HG03066 (cell line): ENCODE data around the gene SLC6A9.

Experiments
- ATAC-seq: cut with Tn5 transposase; IDR thresholded peaks from one replicate; pipeline ENCODE4 v1.9.1; 2021; ENCODE audit warnings: low read depth; ENCODE audit not compliant: unreplicated experiment

Gene SLC6A9

DNA sequence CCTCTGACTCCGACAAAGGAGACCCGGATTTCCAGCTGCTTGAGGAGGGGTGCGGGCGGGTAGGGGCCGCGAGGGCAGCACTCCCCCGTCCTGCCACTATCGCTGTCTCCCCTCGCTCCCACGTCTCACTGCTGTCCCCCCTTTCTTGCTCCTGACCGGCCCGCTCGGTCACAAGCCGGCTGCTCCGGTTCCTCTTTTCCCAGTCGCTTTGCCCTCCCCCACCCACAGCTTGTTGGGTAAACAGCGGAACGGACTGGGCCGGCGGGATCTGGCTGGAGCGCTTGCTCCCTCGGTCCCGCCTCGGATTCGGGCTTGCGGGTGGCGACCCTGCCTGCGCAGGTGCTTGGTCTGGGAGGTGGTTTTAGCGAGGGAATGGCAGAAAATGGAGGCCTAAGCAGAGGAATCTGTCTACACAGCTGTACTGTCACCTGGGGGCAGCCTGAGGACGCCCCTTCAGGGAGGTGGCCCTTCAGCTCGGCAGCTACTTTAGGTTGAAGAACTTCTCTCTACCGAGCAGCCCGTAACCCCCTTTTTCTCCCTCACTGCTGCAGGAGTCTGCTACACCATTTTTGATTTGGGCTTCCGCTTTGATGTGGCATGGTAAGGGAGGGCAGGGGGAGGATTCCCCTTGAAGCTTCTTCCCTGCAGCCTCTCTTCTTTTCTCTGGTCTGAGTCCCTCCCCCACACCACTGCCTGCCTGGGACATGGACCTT lies 55.9 kb downstream of the SLC6A9 start:
- no peak for ATAC-seq

DNA sequence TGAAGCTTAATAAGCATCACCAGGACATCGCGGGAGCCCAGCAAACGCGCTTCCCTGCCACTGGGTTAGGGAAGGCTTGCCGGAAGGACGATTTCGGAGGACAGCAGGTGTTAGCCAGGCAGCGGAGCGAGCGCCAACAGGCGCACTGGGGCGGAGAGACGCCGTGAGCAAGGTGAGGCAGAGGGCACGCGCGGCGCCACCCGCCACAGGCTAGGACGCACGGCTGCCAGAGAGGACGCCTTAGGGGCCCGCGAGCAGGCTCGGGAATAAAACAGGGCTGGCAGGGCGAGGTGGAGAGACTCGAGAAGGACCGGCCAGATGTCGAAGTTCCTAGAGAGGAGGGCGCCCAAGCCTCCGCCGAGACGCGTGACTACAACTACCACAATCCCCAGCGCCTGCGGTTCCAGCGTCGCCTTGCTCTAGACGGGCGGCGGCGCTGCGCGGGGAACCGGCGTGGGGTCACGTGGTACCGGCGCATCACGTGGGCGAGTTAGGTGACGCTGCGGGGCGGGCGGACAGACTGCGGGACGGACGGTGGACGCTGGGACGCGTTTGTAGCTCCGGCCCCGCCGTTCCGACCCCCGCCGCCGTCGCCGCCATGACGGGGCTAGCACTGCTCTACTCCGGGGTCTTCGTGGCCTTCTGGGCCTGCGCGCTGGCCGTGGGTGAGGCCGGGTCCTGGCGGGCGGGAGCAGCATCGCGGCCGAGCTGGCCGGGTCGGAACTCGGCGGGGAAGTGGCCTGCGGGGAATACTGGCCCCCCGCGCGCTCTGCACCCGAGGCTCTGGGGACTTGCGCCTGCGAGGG lies 56.6 kb downstream of the SLC6A9 start, which contains the start of gene ATP6V0B:
ATP6V0B (plus strand) TSS at position 518 of the 806 bp plus-strand sequence; CDS start at position 599, 81 bp downstream.
- ATAC-seq = peak; percentile 63

DNA sequence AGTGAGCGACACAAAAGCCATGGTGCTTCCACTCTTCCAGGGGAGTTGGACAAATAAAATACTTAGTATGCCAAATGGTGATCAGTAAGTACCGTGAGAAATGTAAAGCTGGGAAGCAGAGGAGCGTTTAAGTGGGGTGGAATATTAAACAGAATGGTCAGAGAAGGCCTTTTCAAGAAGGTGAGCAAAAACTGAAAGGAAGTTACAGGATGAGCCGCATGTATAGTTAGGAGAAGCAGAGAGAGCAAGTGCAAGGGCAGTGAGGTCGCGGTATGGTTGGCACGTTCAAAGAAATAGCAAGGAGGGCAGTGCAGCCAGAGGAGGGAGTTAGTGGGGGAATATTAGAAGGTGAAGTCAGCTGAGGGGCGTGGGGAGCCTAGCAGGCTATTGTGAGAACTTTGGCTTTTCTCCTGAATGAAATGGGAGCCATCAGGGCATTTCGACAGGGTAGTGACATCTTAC lies 57.2 kb downstream of the SLC6A9 start:
- no peak for ATAC-seq

DNA sequence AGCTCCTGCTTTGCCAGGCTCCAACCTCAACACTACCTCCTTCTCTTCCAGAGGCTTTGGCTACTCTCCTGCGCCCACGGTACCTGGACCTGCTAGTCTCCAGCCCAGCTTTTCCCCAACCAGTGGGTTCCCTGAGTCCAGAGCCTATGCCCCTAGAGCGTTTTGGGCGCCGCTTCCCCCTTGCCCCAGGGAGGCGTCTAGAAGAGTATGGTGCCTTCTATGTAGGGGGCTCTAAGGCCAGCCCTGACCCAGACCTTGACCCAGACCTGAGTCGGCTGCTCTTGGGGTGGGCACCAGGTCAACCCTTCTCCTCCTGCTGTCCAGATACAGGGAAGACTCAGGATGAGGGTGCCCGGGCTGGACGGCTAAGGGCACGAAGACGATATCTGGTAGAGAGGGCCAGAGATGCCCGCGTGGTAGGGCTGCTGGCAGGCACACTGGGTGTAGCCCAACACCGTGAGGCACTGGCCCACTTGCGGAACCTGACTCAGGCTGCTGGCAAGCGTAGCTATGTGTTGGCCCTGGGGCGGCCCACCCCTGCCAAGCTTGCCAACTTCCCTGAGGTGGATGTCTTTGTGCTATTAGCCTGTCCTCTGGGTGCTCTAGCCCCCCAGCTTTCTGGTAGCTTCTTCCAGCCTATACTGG lies 59.8 kb downstream of the SLC6A9 start:
- no peak for ATAC-seq

DNA sequence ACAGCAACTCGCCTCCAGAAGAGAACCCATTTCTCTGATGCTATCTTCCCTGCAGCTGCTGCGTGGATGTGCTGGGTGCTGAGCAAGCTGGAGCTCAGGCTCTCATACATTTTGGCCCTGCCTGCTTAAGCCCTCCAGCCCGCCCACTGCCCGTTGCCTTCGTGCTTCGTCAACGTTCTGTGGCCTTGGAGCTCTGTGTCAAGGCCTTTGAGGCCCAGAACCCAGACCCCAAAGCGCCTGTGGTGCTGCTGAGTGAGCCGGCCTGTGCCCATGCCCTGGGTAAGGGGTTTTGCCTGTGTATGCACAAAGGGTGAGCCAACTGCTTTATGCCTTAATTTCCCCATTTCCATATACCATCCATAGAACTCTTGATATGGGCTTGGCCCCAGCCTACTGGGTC lies 60.4 kb downstream of the SLC6A9 start:
- ATAC-seq = no peak

DNA sequence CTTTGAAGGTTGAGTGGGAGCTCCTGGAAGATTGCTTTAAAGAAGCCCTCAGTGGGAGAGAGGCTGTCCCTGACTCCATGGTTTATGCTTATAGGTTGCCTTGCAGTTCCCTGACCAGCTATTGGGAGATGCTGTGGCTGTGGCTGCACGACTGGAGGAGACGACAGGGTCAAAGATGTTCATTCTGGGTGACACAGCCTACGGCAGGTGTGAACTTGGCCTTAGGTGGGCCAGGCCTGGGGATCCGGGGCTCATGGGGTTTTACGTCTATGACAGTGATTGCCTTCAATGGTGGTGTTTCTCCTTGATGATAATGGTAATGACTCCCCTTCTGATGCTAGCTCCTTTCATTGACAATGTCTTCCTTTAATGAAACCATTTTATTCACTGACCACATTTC lies 60.8 kb downstream of the SLC6A9 start:
- ATAC-seq = no peak

DNA sequence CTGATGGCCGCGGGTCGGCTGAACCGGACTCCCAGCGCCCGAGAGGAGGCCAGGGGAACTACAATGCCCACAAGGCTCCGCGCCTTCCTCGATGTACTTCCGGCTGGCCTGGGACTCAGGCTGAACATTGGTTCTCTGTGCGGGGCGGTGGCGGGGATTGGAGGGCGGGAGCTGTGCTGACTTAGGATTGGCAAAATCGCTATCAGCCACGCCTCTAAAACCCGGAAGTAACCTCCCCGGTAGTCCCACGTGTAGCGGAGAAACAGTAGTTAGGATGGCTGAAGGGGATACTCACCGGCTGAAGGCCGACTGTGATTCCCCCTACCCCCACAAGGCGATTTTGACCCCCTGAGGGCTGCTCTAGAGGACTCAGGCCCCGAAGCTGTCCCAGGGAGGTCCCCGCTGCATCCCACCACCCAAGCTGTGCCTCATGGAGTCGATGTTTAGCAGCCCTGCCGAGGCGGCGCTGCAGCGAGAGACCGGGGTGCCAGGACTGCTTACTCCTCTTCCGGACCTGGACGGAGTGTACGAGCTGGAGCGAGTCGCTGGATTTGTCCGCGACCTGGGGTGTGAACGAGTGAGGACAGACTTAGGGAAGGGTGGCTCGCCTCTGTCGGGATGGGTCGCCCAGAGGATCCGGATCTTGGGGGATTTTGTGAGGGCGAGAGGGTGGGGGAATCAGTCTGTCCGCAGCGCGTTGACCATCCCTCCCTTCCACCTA lies 61.4 kb downstream of the SLC6A9 start, which contains the start of gene DPH2:
DPH2 (plus strand) TSS at position 265 of the 721 bp plus-strand sequence; CDS start at position 431, 166 bp downstream.
- peak; percentile 88 for ATAC-seq

DNA sequence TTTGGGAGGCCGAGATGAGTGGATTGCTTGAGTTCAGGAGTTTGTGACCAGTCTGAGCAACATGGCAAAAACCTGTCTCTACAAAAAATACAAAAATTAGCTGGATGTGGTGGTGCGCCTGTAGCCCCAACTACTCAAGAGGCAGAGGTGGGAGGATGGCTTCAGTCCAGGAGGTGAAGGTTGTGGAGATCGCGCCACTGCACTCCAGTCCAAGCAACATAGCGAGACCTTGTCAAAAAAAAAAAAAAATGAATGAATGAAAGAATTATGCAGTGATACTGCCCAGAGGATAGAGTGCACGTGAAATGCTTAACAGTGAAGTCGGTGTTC lies 61.9 kb downstream of the SLC6A9 start:
- ATAC-seq = no peak

DNA sequence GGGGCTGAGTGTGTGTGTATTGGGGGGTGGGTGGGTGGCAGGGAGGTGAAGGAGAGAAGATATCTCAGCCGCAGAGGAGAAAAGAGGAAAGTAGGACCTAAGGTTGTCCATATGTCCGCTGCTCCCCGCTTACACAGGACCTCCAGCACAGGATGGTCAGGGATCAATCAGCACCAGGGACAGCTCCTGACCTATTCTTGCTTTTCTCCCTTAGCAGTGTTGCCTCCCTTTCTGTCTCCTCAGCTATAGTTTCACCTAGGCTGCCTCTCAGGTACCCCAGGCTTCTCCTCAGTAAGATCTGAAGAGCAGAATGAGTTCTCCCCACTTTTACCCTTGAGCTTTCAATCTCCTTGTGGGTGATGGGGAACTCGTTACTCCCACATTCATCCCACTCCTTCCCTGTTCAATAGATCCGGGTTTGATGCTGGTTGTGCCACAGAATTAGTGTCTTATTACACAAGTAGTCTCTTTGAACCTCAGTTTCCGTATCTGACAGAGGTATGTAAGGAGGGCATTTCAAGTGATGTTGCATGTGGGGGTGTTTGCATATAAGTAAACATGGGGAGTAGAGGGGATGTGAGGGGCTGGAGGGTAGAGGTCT lies 62.8 kb downstream of the SLC6A9 start:
- no peak for ATAC-seq

DNA sequence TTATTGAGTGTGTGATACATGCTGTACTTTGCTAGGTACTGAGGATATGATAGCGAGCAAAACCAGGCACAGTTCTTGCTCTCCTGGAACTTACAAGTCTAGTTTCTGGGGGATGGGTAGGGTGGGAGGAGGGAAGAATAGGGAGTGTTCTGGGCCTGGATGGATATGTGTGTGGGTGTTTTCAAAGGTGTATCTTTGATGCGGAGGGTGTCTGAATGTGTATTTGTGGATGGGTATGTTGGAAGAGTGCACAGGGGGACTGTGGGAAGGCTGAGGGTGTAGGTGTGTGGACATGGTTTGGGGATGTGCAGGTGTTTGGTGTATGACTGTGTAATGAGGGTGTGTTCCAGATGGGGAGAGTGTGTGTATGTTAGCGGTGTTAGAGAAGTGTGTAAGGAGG lies 65.9 kb downstream of the SLC6A9 start:
- ATAC-seq = no peak

DNA sequence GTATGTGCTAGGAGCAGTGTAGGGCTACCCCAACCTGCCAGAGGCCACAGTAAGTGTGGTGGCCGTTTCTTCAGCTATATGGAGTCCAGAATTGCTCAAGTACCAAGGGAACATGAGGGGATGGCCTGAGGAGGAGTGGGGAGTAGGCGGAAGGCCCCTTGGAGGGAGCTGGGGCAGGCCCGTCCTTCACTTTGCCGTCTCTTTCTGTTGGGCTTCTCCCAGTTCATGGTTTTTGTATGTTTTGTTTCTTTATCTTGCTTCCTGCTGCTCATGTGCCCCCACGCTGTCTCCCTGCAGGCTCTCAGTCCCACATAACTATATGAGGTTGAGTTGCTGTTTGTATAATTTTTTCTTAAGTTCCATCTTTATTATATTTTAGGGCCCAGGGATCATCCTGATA lies 67.4 kb downstream of the SLC6A9 start:
- no peak for ATAC-seq

DNA sequence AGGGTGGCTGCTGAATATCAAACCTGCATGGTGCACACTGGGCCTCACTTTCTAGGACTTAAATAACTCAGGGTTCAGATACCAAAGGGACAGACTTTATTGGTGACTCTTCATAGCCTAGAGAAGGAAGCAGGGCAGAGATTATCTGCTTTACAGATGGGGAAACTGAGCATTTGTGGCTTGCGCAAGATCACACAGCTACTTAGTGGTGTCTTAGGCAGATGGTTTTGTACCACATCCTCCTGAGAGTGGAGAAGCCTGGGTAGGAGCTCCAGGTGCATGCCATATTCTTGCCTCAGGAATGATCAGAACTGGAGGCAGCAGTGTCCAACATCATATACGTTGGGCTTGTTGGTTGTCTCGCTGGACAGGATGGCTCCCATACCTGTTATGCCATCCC lies 68.3 kb downstream of the SLC6A9 start:
- ATAC-seq = no peak

DNA sequence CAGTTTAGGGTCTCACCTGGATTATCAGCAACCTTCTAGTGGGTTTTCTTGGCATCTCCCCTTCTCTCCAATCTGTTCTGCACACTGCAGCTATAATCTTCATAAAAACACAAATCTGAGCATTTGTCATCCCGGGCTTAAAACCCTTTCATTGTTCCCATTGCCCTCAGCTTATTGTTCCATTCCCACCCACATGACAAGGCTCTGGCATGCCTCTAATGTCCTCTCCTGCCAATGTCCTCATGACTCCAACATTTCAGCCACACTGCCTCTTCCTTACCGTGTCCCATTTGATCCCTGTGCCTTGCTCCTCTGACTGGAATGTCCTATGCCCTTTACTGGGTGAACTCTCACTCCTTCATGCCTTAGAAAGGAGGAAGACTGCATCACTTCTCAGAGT lies 68.9 kb downstream of the SLC6A9 start:
- no peak for ATAC-seq

DNA sequence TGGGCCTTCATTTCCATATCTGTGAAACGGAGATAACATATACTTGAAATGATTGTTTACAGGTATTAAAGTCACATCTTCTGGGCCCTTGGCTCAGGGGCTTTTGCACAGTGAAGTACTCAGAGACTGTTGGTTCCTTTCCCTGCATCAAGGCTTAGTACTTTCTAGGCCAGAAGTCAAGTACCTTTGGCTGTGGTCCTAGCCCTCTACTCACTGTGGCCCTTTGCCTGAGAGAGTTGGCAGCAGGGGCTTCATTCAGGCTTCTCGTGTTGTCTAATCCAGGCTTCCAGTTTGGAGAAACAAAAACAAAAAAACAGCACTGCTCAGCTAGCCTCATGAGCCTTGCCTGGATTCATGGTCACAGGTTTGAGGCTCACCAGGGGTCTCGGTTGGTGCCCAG lies 69.6 kb downstream of the SLC6A9 start:
- no peak for ATAC-seq

DNA sequence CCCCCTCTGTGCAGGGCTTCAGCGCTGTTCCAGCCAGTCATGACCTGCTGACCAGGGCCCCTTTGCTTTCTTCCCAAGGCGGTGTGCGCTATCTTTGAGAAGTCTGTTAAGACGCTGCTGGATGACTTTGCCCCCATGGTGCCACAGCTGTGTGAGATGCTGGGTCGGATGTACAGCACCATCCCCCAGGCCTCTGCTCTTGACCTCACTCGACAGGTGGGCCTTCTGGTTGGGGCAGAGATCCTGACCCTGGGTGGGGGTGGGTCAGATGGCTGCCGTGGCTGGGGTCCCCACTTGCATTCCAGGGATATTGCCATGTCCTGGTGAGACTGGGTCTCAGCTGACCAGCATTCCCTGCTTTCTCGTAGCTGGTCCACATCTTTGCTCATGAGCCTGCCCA lies 70.5 kb downstream of the SLC6A9 start:
- no peak for ATAC-seq

DNA sequence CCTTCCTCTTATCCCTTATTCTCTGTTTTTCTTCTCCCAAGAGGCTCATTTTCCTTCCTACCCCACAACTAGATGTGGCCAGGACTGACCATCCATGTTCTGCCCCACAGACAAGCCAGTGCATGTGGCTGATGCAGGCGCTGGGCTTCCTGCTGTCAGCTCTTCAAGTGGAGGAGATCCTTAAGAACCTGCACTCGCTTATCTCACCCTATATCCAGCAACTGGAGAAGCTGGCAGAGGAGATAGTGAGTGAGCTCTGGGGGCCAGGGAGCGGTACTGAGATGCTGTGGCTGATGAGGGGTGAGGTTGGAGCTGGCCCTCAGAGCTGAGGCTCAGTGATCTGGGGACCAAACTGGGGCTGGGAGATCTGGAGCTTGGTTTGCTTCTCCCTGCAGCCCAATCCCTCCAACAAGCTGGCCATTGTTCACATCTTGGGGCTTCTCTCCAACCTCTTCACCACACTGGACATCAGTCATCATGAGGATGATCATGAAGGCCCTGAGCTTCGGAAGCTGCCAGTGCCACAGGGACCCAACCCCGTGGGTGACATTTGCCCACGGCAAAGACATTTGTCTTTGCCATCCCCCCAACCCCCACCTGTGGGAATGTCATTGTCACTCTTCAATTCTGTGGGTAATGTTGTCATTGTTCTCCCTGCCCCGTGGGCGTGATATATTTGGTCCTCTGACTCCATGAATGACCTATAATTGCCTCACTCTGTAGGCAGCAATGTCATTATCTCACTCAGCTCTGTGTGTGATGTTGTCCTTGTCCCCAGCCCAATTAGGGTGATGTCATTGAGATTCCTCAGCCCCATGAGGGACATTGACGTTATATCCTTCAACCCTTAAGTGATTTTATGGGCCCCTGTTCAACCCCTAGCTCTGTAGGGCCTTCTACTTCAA lies 72.7 kb downstream of the SLC6A9 start:
- no peak for ATAC-seq

DNA sequence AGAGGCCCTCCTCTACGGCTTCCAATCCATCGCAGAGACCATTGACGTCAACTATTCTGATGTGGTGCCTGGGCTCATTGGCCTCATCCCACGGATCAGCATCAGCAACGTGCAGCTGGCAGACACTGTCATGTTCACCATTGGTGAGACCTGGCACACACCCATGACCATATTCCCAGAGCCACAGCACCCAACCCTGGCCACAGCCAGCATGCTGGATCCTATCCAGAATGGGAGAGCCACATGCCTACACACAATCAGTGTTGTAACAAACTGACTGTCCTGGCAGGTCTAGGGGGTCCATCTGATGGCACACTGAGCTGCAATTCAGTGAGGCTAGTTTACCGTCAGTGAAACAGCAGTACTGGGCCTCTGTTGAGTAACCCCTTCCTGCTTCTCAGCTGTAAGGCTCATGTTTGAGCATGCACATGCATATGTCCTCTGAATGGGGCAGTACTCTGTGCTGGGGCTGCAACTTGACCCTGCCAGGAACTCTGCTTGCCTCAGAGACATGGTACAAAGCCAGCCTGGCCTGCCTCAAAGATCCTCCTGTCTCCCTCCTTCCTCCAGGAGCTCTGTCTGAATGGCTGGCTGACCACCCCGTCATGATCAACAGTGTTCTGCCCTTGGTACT lies 73.7 kb downstream of the SLC6A9 start:
- no peak for ATAC-seq

DNA sequence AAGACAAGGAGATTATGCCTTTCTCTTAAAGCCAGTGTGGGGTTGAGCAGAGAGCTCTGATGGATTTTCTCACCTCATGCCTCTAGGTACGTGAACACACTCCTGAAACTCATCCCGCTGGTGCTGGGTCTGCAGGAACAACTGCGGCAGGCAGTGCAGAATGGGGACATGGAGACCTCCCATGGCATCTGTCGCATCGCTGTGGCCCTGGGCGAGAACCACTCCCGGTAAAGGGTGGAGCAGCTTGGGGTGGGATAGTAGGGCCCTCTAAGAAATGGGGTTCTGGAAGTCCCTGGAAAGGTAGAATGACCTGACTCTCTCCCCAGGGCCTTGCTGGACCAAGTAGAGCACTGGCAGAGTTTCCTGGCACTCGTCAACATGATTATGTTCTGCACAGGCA lies 75.0 kb downstream of the SLC6A9 start:
- ATAC-seq = no peak

DNA sequence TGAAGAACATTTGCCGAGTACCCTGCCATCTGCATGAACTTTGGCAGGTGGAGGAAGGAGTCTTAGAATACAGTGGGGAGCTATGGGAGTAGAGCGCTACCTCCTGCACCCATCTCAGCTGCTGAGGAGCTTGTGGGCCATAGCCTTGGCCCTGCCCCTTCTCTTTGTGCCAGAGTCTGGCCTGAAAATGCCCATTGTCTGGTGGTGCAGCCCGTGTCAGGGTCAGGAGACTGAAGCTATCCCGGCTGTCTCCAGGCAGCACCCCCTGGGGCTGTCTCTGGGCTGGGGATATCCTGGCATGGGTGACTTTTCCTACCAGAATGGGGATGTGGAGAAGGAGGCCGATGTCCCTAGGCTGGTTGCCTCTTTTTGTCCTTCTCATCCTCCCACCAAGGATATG lies 77.2 kb downstream of the SLC6A9 start:
- no peak for ATAC-seq
